ENCODE results near the gene ZNF160.

- TF ChIP-seq, protein P1, sequence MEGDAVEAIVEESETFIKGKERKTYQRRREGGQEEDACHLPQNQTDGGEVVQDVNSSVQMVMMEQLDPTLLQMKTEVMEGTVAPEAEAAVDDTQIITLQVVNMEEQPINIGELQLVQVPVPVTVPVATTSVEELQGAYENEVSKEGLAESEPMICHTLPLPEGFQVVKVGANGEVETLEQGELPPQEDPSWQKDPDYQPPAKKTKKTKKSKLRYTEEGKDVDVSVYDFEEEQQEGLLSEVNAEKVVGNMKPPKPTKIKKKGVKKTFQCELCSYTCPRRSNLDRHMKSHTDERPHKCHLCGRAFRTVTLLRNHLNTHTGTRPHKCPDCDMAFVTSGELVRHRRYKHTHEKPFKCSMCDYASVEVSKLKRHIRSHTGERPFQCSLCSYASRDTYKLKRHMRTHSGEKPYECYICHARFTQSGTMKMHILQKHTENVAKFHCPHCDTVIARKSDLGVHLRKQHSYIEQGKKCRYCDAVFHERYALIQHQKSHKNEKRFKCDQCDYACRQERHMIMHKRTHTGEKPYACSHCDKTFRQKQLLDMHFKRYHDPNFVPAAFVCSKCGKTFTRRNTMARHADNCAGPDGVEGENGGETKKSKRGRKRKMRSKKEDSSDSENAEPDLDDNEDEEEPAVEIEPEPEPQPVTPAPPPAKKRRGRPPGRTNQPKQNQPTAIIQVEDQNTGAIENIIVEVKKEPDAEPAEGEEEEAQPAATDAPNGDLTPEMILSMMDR (conservative IDR thresholded peaks at IDR 0.05; ENCODE audit: low read depth, low read length), result no peak
- TF ChIP-seq CEBPB (IDR thresholded peaks at IDR 0.05; ENCODE audit: low read depth, low read length) (no peak), FOS (IDR thresholded peaks at IDR 0.05; ENCODE audit: low read depth, low read length) (no peak), MAZ (IDR thresholded peaks at IDR 0.05; ENCODE audit: borderline replicate concordance, low read depth, low read length) (peak; percentile 90; the same call in 1 of the 2 replicates), RCOR1 (IDR thresholded peaks at IDR 0.05; ENCODE audit: insufficient replicate concordance, low read length) (no peak), MXI1 (IDR thresholded peaks at IDR 0.05; ENCODE audit: borderline replicate concordance, low read depth, low read length) (no peak; the same call in 1 of the 2 replicates), POLR2A (IDR thresholded peaks at IDR 0.05; ENCODE audit: low read depth, low read length) (peak; percentile 93), SMC3 (IDR thresholded peaks at IDR 0.05; ENCODE audit: low read depth, low read length) (no peak)
- TF ChIP-seq, protein P2, sequence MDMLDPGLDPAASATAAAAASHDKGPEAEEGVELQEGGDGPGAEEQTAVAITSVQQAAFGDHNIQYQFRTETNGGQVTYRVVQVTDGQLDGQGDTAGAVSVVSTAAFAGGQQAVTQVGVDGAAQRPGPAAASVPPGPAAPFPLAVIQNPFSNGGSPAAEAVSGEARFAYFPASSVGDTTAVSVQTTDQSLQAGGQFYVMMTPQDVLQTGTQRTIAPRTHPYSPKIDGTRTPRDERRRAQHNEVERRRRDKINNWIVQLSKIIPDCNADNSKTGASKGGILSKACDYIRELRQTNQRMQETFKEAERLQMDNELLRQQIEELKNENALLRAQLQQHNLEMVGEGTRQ (IDR thresholded peaks at IDR 0.05; ENCODE audit: low read depth, low read length), result 0 out of 2 replicates have a peak, but pooled peaks have one; percentile 3
- TF ChIP-seq, protein P3, sequence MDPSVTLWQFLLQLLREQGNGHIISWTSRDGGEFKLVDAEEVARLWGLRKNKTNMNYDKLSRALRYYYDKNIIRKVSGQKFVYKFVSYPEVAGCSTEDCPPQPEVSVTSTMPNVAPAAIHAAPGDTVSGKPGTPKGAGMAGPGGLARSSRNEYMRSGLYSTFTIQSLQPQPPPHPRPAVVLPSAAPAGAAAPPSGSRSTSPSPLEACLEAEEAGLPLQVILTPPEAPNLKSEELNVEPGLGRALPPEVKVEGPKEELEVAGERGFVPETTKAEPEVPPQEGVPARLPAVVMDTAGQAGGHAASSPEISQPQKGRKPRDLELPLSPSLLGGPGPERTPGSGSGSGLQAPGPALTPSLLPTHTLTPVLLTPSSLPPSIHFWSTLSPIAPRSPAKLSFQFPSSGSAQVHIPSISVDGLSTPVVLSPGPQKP (IDR thresholded peaks at IDR 0.05; ENCODE audit: borderline replicate concordance, low read depth, low read length), result no peak
Observed at GRCh38 chr19:53103234-53104203, at the start of gene ZNF160.
